ENCODE results near the gene PLCB3. TPM values are rescaled to one million over a fixed set of nuclear protein-coding genes. Genes with fewer than 3 reads are reported as not detected.
A peak's percentile ranks its signal among the peaks of the same experiment; 100 is the strongest.

PLCB3 gene
- total RNA-seq, 1 experiment from 2014 or later, result 80.2 TPM

DNA sequence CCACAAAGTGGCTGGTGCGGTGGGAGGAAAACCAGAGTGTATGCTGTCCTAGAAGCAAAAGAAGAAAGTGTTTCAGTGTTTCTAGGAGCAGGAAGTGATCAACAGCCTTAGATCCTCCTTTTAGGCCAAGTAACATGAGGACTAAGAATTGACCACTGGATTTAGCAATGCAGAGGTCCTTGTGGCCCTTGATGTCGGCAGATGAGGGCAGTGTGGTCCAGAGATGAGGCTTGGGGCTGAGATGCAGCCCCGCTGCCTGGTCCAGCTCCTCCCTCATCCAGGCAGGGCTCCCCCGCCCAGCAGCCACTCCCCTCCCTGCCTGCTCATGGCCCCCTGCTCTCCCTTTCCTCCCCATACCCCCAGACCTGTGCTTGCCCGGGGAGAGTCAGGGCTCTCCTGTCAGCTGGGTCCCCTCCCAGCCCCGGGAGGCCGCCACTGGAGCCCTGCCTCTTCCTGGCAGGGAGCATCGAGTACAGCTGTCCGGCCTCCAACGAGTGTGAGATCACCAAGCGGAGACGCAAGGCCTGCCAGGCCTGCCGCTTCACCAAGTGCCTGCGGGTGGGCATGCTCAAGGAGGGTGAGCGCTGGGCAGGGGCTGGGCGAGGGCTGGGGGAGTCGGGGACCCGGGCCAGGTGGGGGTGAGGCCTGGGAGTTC is 62.3 kb downstream of the PLCB3 start:
- Histone ChIP-seq H3K4me1 (ENCODE audit: insufficient read depth, low read length) (no peaks in the 10 kb centered on the region), H3K23ac (ENCODE audit: insufficient read length, low read depth, low read length) (no peak overlapping the region), H3T11ph (ENCODE audit: low read length) (no peak overlapping the region), H3K9ac (ENCODE audit: extremely low read depth, insufficient read length, low read length) (no peak overlapping the region), H3K4ac (ENCODE audit: low read depth, low read length) (no peak overlapping the region), H3K79me1 (ENCODE audit: insufficient read depth, low read depth, low read length, poor library complexity, severe bottlenecking) (no peaks in the 10 kb centered on the region), H2BK5ac (ENCODE audit: insufficient read length, low read length) (no peak overlapping the region), H3K27ac (ENCODE audit: insufficient read length, low read depth, low read length) (no peak overlapping the region), H3K23me2 (ENCODE audit: insufficient read length, low read depth, low read length, poor library complexity, severe bottlenecking) (peaks cover 3% of the 10 kb centered on the region), H4K8ac (replicated peaks; ENCODE audit: insufficient read length, low read depth, low read length) (no peak overlapping the region), H3K79me2 (ENCODE audit: insufficient read depth, low read length) (peaks cover 4% of the 10 kb centered on the region; the same call in 1 of the 2 replicates), H3K27me3 (ENCODE audit: insufficient read depth, low read length) (no peaks in the 10 kb centered on the region), H4K5ac (ENCODE audit: insufficient read length, low read depth, low read length) (no peak overlapping the region), H3K14ac (ENCODE audit: insufficient read depth, low read length) (no peak overlapping the region), H2BK120ac (ENCODE audit: low read depth, low read length, poor library complexity, severe bottlenecking) (no peak overlapping the region), H3K9me3 (ENCODE audit: control insufficient read depth, low read depth, low read length) (no peaks in the 10 kb centered on the region), H3K18ac (ENCODE audit: insufficient read length, low read depth, low read length) (no peak overlapping the region), H2AFZ (ENCODE audit: low read length) (no peak overlapping the region), H2BK20ac (ENCODE audit: low read depth, low read length, poor library complexity, severe bottlenecking) (no peak overlapping the region), H3K4me2 (ENCODE audit: insufficient read depth, insufficient read length, low read length) (no peak overlapping the region), H2BK12ac (ENCODE audit: insufficient read length, low read depth, low read length) (no peak overlapping the region), H3K56ac (ENCODE audit: insufficient read length, low read depth, low read length) (no peak overlapping the region), H2AK5ac (ENCODE audit: insufficient read length, low read length) (no peak overlapping the region), H4K20me1 (ENCODE audit: control insufficient read depth, insufficient read depth, insufficient read length) (no peaks in the 10 kb centered on the region), H2BK15ac (ENCODE audit: low read depth, low read length) (no peak overlapping the region), H4K91ac (ENCODE audit: insufficient read length, low read depth, low read length) (no peak overlapping the region)
- Mint-ChIP-seq H3K4me1 (peaks cover 7 to 8% of the 10 kb centered on the region in 2 experiments), H3K27me3 (ENCODE audit: low read depth) (no peaks in the 10 kb centered on the region), H3K27ac (peak overlapping the region in 1 of 3 experiments; percentile 24; a peak in 2 of 7 replicates), H3K9me3 (no peaks in the 10 kb centered on the region), H3K4me3 (no peak overlapping the region), H3K36me3 (ENCODE audit: insufficient read depth in 1 of 3, low read depth in 3 of 3) (peaks cover 18 to 41% (median 20%) of the 10 kb centered on the region in 3 experiments; a peak in 6 of 7 replicates)
- no peak for DNase-seq
- WGBS (ENCODE audit: extremely low coverage, insufficient read length, low lambda C conversion rate), result no CpG with 5 or more reads among the region's 18 CpGs
- TF ChIP-seq, protein P1, sequence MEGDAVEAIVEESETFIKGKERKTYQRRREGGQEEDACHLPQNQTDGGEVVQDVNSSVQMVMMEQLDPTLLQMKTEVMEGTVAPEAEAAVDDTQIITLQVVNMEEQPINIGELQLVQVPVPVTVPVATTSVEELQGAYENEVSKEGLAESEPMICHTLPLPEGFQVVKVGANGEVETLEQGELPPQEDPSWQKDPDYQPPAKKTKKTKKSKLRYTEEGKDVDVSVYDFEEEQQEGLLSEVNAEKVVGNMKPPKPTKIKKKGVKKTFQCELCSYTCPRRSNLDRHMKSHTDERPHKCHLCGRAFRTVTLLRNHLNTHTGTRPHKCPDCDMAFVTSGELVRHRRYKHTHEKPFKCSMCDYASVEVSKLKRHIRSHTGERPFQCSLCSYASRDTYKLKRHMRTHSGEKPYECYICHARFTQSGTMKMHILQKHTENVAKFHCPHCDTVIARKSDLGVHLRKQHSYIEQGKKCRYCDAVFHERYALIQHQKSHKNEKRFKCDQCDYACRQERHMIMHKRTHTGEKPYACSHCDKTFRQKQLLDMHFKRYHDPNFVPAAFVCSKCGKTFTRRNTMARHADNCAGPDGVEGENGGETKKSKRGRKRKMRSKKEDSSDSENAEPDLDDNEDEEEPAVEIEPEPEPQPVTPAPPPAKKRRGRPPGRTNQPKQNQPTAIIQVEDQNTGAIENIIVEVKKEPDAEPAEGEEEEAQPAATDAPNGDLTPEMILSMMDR (conservative IDR thresholded peaks at IDR 0.05), result no peak

Data from H9 (cell line).